ENCODE results near the gene TUT7.

- no peak for TF ChIP-seq CTCF (IDR thresholded peaks at IDR 0.05; ENCODE audit: insufficient read depth, low read length, poor library complexity, severe bottlenecking)
- no peak for TF ChIP-seq EZH2phosphoT487 (conservative IDR thresholded peaks at IDR 0.05; ENCODE audit: low read length)
Measured at GRCh38 chr9:86287013-86287412, 67.2 kb downstream of the TUT7 start.

All from SU-DHL-6 (cell line).